ENCODE measurements around the gene CCDC106. TPM values are rescaled to one million over a fixed set of nuclear protein-coding genes. Genes with fewer than 3 reads are reported as not detected.
A peak's percentile ranks its signal among the peaks of the same experiment; 100 is the strongest.

Gene CCDC106
- total RNA-seq, 1 experiment from 2014 or later, result 17.4 TPM

GRCh38 chr19:55616395-55616875, 31.6 kb upstream of the CCDC106 start:
- peaks cover 35% of the 10 kb centered on the region for H3K36me3 Mint-ChIP-seq (ENCODE audit: insufficient read depth, unreplicated experiment)
- DNase-seq, result no peak
- intact Hi-C loops (cut with micrococcal nuclease; ENCODE audit: unreplicated experiment), result no loop called here
- no peaks in the 10 kb centered on the region for H3K9me3 Mint-ChIP-seq (ENCODE audit: unreplicated experiment)
- ChIA-PET POLR2A (no interaction called here), CTCF (no interaction called here)
- no peaks in the 10 kb centered on the region; the same call in 1 of the 2 replicates for H3K36me3 ChIP-seq (ENCODE audit: control insufficient read depth, insufficient read depth, low read length)
- BruUV-seq (replicated peaks), result no TSS peak
- H3K4me1 ChIP-seq, result no peaks in the 10 kb centered on the region
- no peak overlapping the region for H3K4me3 Mint-ChIP-seq (ENCODE audit: unreplicated experiment)
- H3K27me3 ChIP-seq (replicated peaks; ENCODE audit: control insufficient read depth, insufficient read depth, low read length), result no peaks in the 10 kb centered on the region
- H3K27ac Mint-ChIP-seq (ENCODE audit: unreplicated experiment), result no peak overlapping the region
- no peaks in the 10 kb centered on the region for H3K27me3 Mint-ChIP-seq (ENCODE audit: insufficient read depth, unreplicated experiment)
- TF ChIP-seq CTCF (IDR thresholded peaks at IDR 0.05; ENCODE audit: insufficient read depth in 1 of 2, low read depth in 1 of 2, low read length in 1 of 2, severe bottlenecking in 1 of 2, unreplicated experiment in 1 of 2), result no peak
- H3K4me3 ChIP-seq (ENCODE audit: low read depth, low read length), result no peak overlapping the region
- no peaks in the 10 kb centered on the region for H3K4me1 Mint-ChIP-seq (ENCODE audit: low read depth, unreplicated experiment)
- H3K9me3 ChIP-seq, result no peaks in the 10 kb centered on the region

GRCh38 chr19:55617426-55617825, 30.6 kb upstream of the CCDC106 start:
- Mint-ChIP-seq H3K27ac (ENCODE audit: unreplicated experiment) (peak overlapping the region; percentile 28), H3K4me1 (ENCODE audit: low read depth, unreplicated experiment) (no peaks in the 10 kb centered on the region), H3K4me3 (ENCODE audit: unreplicated experiment) (no peak overlapping the region), H3K36me3 (ENCODE audit: insufficient read depth, unreplicated experiment) (peaks cover 38% of the 10 kb centered on the region), H3K27me3 (ENCODE audit: insufficient read depth, unreplicated experiment) (no peaks in the 10 kb centered on the region), H3K9me3 (ENCODE audit: unreplicated experiment) (no peaks in the 10 kb centered on the region)
- BruUV-seq (replicated peaks), result no TSS peak
- no peaks in the 10 kb centered on the region for H3K9me3 ChIP-seq
- H3K4me1 ChIP-seq, result no peaks in the 10 kb centered on the region
- no peak overlapping the region for H3K4me3 ChIP-seq (ENCODE audit: low read depth, low read length)
- no peak for TF ChIP-seq CTCF (IDR thresholded peaks at IDR 0.05; ENCODE audit: insufficient read depth in 1 of 2, low read depth in 1 of 2, low read length in 1 of 2, severe bottlenecking in 1 of 2, unreplicated experiment in 1 of 2)
- intact Hi-C loops (cut with micrococcal nuclease; ENCODE audit: unreplicated experiment), result no loop called here
- ChIA-PET POLR2A (interaction anchor here (0.7 kb wide), 1 partner anchor 83 kb away, joined by 4 read pairs; no protein-coding TSS in a partner anchor), CTCF (no interaction called here)
- no peaks in the 10 kb centered on the region; the same call in 1 of the 2 replicates for H3K36me3 ChIP-seq (ENCODE audit: control insufficient read depth, insufficient read depth, low read length)
- no peak for DNase-seq
- H3K27me3 ChIP-seq (replicated peaks; ENCODE audit: control insufficient read depth, insufficient read depth, low read length), result no peaks in the 10 kb centered on the region

- H3K36me3 Mint-ChIP-seq (ENCODE audit: insufficient read depth, unreplicated experiment), result peaks cover 41% of the 10 kb centered on the region
- no peak for DNase-seq
- POLR2A ChIA-PET, result no interaction called here
- no peak overlapping the region for H3K4me3 Mint-ChIP-seq (ENCODE audit: unreplicated experiment)
- no peaks in the 10 kb centered on the region for H3K27me3 Mint-ChIP-seq (ENCODE audit: insufficient read depth, unreplicated experiment)
- TF ChIP-seq CTCF (IDR thresholded peaks at IDR 0.05; ENCODE audit: insufficient read depth in 1 of 2, low read depth in 1 of 2, low read length in 1 of 2, severe bottlenecking in 1 of 2, unreplicated experiment in 1 of 2), result no peak
- CTCF ChIA-PET, result no interaction called here
- BruUV-seq (replicated peaks), result no TSS peak
- no peaks in the 10 kb centered on the region for H3K9me3 Mint-ChIP-seq (ENCODE audit: unreplicated experiment)
- H3K27ac Mint-ChIP-seq (ENCODE audit: unreplicated experiment), result no peak overlapping the region
- Histone ChIP-seq H3K36me3 (ENCODE audit: control insufficient read depth, insufficient read depth, low read length) (no peaks in the 10 kb centered on the region; the same call in 1 of the 2 replicates), H3K4me1 (no peaks in the 10 kb centered on the region), H3K9me3 (0 out of 2 replicates have a peak, but pooled peaks cover under 1% of the 10 kb centered on the region), H3K4me3 (ENCODE audit: low read depth, low read length) (no peak overlapping the region), H3K27me3 (replicated peaks; ENCODE audit: control insufficient read depth, insufficient read depth, low read length) (no peaks in the 10 kb centered on the region)
- no peaks in the 10 kb centered on the region for H3K4me1 Mint-ChIP-seq (ENCODE audit: low read depth, unreplicated experiment)
- intact Hi-C loops (cut with micrococcal nuclease; ENCODE audit: unreplicated experiment), result no loop called here
These were observed 29.6 kb upstream of the CCDC106 start for GRCh38 chr19:55618426-55618825.
